Measurements from ENCODE around the gene DUSP15. TPM values are rescaled to one million over a fixed set of nuclear protein-coding genes. Genes with fewer than 3 reads are reported as not detected.

The DUSP15 gene
- total RNA-seq, 1 donor from 2014 or later = 2.1 TPM

GRCh38 chr20:31821427-31821826 is 48.9 kb downstream of the DUSP15 start:
- no peak for TF ChIP-seq CTCF (IDR thresholded peaks at IDR 0.05; ENCODE audit: unreplicated experiment)
- Mint-ChIP-seq H3K27ac (ENCODE audit: unreplicated experiment) (no peak overlapping the region), H3K36me3 (ENCODE audit: low read depth, unreplicated experiment) (peaks cover 3% of the 10 kb centered on the region), H3K9me3 (ENCODE audit: unreplicated experiment) (no peaks in the 10 kb centered on the region), H3K4me1 (ENCODE audit: unreplicated experiment) (peaks cover 6% of the 10 kb centered on the region), H3K27me3 (ENCODE audit: unreplicated experiment) (peaks cover 6% of the 10 kb centered on the region), H3K4me3 (ENCODE audit: unreplicated experiment) (no peak overlapping the region)
- DNase-seq (ENCODE audit: low spot score) = no peak

- Mint-ChIP-seq H3K27me3 (ENCODE audit: unreplicated experiment) (peaks cover 6% of the 10 kb centered on the region), H3K4me1 (ENCODE audit: unreplicated experiment) (peaks cover 8% of the 10 kb centered on the region), H3K4me3 (ENCODE audit: unreplicated experiment) (no peak overlapping the region), H3K9me3 (ENCODE audit: unreplicated experiment) (no peaks in the 10 kb centered on the region), H3K36me3 (ENCODE audit: low read depth, unreplicated experiment) (peaks cover 3% of the 10 kb centered on the region), H3K27ac (ENCODE audit: unreplicated experiment) (no peak overlapping the region)
- DNase-seq (ENCODE audit: low spot score) = no peak
- no peak for TF ChIP-seq CTCF (IDR thresholded peaks at IDR 0.05; ENCODE audit: unreplicated experiment)
Observed at GRCh38 chr20:31820228-31820627, 50.1 kb downstream of the DUSP15 start.

GRCh38 chr20:31819083-31819784 is 51.1 kb downstream of the DUSP15 start, which contains the start of gene MYLK2:
Gene MYLK2, plus strand, starts transcription at chr20:31819356. Its CDS starts 225 bp downstream, at chr20:31819581.
- H3K9me3 Mint-ChIP-seq (ENCODE audit: unreplicated experiment) = no peaks in the 10 kb centered on the region
- peaks cover 3% of the 10 kb centered on the region for H3K36me3 Mint-ChIP-seq (ENCODE audit: low read depth, unreplicated experiment)
- TF ChIP-seq CTCF (IDR thresholded peaks at IDR 0.05; ENCODE audit: unreplicated experiment) = no peak
- H3K27ac Mint-ChIP-seq (ENCODE audit: unreplicated experiment) = no peak within 1 kb of the TSS
- no peak for DNase-seq (ENCODE audit: low spot score)
- peaks cover 11% of the 10 kb centered on the region for H3K4me1 Mint-ChIP-seq (ENCODE audit: unreplicated experiment)
- H3K27me3 Mint-ChIP-seq (ENCODE audit: unreplicated experiment) = peaks cover 6% of the 10 kb centered on the region
- H3K4me3 Mint-ChIP-seq (ENCODE audit: unreplicated experiment) = no peak within 1 kb of the TSS

GRCh38 chr20:31818376-31818908 is 51.9 kb downstream of the DUSP15 start:
- H3K9me3 Mint-ChIP-seq (ENCODE audit: unreplicated experiment) = no peaks in the 10 kb centered on the region
- peaks cover 8% of the 10 kb centered on the region for H3K4me1 Mint-ChIP-seq (ENCODE audit: unreplicated experiment)
- DNase-seq (ENCODE audit: low spot score) = no peak
- H3K36me3 Mint-ChIP-seq (ENCODE audit: low read depth, unreplicated experiment) = peaks cover 3% of the 10 kb centered on the region
- peaks cover 6% of the 10 kb centered on the region for H3K27me3 Mint-ChIP-seq (ENCODE audit: unreplicated experiment)
- H3K27ac Mint-ChIP-seq (ENCODE audit: unreplicated experiment) = no peak overlapping the region
- TF ChIP-seq CTCF (IDR thresholded peaks at IDR 0.05; ENCODE audit: unreplicated experiment) = no peak
- H3K4me3 Mint-ChIP-seq (ENCODE audit: unreplicated experiment) = no peak overlapping the region

- no peak overlapping the region for H3K27ac Mint-ChIP-seq (ENCODE audit: unreplicated experiment)
- no peak for TF ChIP-seq CTCF (IDR thresholded peaks at IDR 0.05; ENCODE audit: unreplicated experiment)
- peaks cover 3% of the 10 kb centered on the region for H3K36me3 Mint-ChIP-seq (ENCODE audit: low read depth, unreplicated experiment)
- DNase-seq (ENCODE audit: low spot score) = no peak
- H3K27me3 Mint-ChIP-seq (ENCODE audit: unreplicated experiment) = peaks cover 6% of the 10 kb centered on the region
- H3K9me3 Mint-ChIP-seq (ENCODE audit: unreplicated experiment) = no peaks in the 10 kb centered on the region
- no peak overlapping the region for H3K4me3 Mint-ChIP-seq (ENCODE audit: unreplicated experiment)
- peaks cover 8% of the 10 kb centered on the region for H3K4me1 Mint-ChIP-seq (ENCODE audit: unreplicated experiment)
Observed at GRCh38 chr20:31817461-31817860, 52.9 kb downstream of the DUSP15 start.
